Activated CD8-positive, alpha-beta memory T cell treated with anti-CD3 and anti-CD28 coated beads for 4 hours (primary cell): ENCODE measurements around the gene NOL3.

Source experiments
- DNase-seq, 2 donors: peaks; one replicate each; pipeline ENCODE4 v3.0.0-alpha.2; 2020; ENCODE audit warnings: low read depth in 2 of 2

NOL3 gene

DNA sequence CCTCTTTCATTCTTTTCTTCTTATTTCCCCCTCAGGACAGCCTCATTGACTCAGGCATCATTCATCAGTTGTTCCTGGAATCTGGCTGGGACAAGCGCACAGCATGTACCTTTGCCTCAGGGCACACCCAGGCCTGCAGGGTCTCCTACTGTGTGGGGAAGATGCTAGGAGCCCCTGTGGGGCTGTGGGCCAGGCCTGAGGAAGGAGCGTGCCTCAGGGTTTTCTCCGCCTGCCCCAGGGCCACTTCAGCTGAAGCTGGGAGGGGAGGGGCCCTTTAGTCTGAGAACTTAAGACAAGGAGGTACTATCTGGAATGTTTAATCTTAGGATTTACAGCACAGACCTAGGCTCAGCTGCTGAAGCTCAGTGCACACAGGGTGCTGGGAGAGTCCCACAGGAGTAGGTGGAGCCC, 36.5 kb downstream of the NOL3 start:
- DNase-seq: no peak

DNA sequence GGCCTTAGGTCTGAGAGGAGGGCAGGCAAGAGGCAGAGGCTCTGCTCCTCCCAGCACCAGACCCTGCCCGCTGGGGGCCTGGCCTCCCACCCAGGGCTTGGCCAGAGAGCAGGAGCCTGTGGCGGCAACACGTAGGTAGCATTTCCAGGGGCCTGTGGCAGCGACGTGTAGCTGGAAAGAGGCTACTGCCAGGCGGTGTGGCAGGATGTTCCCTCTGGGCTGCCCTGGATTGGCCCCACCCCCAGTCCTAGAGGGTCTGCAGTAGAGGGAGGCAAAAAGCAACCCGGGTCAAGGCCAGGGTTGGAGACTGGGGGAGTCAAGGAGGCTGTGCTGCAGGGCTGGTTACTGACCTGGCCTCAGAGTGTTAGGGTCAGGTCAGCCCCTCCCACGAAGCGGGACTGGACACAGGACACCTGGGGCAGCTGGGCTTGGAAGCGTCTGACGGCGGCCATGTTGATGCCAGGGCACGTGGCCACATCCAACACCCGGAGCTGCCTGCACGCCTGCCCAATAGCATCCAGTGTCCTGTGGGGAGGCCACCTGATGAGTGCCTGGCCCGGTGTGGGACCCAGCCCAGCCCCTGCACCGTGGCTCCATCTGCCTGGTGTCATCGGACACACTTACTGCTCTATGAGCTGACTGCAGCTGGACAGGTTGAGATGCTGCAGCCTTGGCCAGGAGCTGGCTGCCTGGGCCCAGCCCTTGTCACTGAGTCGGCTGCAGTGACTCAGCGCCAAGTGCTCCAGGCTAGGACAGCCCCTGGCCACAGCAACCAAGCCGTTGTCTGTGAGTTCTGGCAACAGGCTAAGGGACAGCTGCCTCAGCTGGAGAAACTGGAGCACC, 37.1 kb downstream of the NOL3 start:
- no peak for DNase-seq

DNA sequence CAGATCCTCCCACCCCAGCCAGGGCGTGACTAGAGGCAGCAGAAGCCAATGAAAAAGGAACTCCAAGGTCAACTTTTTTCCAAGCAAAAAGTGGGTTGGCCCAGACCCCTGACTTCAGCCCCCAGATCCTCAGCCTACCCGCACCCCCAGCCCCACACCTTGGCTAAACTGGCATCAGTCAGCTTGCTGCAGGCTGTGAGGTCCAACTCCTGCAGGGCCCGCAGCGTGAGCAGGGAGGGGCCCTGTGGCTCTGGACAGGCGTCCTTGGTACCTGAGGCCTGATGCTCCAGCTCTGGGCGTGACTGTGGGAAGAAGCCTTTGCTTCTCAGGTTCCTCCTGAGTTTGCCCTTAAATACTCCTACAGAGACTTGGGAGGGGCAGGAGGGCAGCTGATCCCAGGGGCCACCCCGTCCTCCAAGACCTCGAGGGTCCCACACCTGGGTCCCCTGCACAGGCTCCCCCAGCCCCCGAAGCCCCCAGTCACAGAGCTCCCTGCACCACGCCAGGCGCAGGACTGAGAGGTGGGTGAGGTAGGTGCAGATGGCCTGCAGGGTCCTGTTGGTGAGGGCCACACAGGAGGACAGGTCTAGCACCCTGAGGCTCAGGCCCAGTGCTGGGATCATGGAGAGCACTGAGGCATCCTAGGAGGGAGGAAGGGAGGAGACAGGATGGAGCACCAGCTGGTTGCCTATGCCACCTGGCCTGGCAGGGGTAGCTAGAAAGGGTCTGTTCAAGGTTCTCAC, 38.0 kb downstream of the NOL3 start:
- no peak for DNase-seq

- DNase-seq: no peak
Observed at GRCh38 chr16:67209565-67209964, 39.2 kb downstream of the NOL3 start.

DNA sequence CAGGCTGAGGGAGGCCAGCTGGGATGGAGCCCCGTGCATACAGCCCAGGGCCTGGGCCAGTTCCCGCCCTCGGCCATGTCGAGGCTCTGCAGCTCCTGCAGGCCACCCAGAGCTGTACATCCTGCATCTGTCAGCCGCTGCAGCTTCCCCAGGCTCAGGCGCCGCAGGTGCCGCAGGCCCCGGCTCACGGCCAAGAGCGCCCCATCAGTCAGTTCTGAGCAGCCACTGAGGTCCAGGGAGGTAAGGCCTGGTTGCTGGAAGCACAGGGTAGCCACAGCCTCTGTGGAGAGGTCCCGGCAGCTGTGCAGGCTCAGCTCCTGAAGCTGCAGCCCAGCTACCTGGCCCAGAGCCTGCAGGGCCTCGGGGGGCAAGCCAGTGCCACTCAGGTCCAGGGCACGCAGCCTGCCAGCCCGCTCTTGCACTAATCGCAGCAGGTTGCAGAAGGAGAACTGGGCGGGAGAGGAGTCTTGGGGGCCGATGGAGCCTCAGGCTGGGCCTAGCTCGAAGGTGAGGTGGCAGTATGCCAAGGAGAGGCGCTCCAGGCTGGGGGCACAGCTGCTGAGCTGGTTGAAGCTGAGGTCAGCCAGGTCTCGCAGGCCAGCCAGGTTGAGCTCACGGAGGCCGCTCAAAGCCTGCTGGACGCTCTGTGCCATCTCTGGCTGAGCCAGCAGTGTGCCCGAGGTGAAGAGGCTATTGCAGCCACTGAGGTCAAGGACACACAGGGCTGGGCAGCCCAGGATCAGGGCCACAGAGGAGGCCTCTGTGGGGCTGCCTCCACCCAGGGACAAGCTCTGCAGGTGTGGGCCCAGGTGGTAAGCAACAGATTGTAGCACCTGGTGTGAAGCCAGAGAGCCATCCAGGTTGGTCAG, 40.0 kb downstream of the NOL3 start:
- DNase-seq: no peak

DNA sequence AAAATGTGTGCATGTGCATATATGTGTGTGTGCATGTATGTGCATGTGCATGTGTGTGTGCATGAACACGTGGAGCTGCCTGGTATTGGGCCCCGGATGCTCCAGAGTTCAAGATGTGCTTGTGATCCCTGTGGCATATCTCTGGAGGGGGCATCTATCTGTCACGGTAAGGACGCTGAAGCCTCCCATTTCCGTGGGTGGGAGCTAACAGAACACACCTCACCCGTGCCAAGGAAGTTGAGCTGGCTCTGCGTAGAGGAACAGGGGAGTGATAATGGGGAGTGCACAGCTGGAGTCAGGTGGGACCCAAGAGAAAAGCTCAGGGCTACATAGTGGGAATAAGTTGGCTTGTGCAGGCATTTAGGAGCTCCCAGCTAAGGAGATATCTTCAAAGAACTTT, 41.3 kb downstream of the NOL3 start:
- DNase-seq: no peak

- DNase-seq: no peak
Observed at GRCh38 chr16:67212766-67213165, 42.4 kb downstream of the NOL3 start.

DNA sequence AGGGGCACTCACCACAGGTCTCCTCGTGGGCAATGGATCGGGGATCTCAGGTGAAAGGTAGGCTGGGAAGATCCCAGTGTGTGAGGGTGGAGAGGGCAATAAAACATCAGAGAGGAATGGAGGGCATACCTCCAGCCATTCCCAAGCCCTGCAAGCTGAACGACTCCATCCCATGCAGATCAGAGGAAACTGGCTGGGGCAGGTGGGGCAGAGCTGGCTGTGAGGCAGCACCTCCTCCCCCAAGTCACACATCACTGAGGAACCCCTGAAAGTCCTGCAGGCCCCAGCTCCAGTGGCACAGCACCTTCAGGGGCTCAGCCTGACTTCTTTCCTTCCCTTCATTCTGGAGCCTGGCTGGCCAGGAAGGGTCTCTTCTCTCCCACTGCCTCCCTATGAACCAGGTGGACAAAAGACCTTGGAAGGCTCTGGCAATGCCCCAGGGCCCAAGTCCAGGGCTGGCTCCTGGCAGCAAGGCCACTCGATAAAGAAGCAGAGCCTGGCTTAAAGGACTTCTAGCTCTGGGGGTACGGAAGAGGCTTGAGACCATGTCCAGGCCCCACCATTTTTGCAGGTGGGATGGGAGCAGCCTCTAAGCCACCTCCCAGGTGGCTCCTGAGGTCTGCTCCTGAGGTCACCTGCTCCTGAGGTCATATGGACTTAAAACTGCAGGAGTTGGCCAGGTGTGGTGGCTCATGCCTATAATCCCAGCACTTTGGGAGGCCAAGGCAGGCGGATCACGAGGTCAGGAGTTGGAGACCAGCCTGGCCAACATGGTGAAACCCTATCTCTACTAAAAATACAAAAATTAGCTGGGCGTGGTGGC, 43.1 kb downstream of the NOL3 start:
- DNase-seq: no peak

DNA sequence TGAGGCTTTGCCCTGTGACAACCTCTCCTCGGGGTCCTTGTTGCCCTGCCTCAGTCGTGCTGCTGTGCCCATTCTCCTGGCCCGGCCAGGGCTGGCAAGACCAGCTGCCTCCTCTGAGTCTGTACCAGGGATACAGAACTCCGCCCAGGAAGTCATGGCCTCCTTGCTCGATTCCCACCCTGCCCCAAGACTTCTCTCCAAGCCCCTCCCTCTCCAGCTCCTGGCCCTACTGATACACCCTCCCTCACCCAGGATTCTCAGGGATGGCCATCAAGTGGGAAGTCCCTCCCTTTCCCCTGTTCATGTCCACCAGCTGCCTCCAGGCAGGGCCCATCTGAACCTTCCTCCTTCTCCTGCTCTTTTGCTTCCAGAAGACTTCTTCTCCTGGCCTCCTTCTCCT, 45.4 kb downstream of the NOL3 start:
- no peak for DNase-seq

DNA sequence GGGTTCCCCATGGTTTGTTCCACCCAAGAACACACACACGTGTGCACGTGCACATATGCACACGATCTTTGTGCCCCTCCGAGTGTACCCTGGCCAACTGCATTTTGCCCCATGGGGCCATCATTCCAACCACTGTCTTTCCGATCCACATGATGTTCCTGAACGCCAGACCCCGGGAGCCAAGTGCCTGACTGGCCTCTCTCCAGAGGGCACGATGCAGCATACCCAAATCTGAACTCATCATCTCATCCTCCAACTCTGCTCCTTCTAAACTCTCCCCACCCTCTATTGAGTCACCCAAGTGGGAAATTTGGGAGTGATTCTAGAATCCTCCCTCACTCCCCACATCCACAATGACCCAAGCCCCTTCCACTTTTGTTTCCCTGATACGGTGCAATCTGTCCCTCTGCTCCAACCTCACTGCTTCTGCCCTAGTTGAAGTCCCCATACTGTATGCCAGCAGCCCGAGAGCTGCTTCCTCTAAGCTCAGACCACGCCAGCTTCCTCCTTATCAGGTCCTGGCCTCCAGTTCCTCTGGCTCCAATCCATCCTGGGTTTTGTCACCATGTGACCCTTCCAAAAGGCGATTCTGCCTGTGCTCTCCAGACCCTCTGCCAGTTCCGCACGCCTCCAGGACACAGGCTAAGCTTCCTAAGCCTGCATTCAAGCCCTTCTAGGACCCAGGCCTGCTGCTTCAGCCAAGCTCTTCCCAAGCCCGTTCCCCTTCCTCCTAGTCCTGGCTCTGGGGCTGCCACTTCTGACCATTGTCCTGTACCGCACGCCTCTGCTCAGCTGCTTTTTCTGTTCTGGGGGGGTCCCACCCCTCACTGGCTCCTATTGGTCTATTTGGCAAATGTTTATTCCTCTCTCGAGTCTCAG, 46.5 kb downstream of the NOL3 start:
- no peak for DNase-seq

- no peak for DNase-seq
Observed at GRCh38 chr16:67223992-67224391, 53.7 kb downstream of the NOL3 start.
